NCI-H187 (cell line): ENCODE measurements around the gene PES1.
"Not testable (repeated sequence)": the region's sequence is repeated elsewhere in the genome, so short reads cannot be mapped to it uniquely, and the experiment has no call there.

Source experiments
- DNase-seq, 2 experiments: peaks; one replicate each; lab custom pipeline; 2025; lab: John Stamatoyannopoulos, UW

PES1 gene

GRCh38 chr22:30591588-30592359, at the start of gene PES1:
TSS of gene PES1 (minus strand) at chr22:30591910. CDS start at chr22:30591833, 77 bp downstream.
- peak; percentile 83 to 84 for DNase-seq

- no peak for DNase-seq
Observed at GRCh38 chr22:30640839-30641430, 49.2 kb upstream of the PES1 start.

GRCh38 chr22:30640361-30640760, 48.7 kb upstream of the PES1 start:
- DNase-seq = no peak

- DNase-seq = no peak
Observed at GRCh38 chr22:30637701-30638114, 46.0 kb upstream of the PES1 start.

- no peak for DNase-seq
Observed at GRCh38 chr22:30636226-30637077, 44.7 kb upstream of the PES1 start.

- peak; percentile 8 to 70 for DNase-seq
Observed at GRCh38 chr22:30635273-30636225, 43.8 kb upstream of the PES1 start, which contains the start of gene SLC35E4. TSS of gene SLC35E4 (plus strand) at chr22:30635781. CDS start at chr22:30636451, 670 bp downstream.

- peak; percentile 24 to 51 for DNase-seq
Observed at GRCh38 chr22:30634471-30635233, 42.9 kb upstream of the PES1 start.

GRCh38 chr22:30631469-30631868, 39.8 kb upstream of the PES1 start:
- not testable (repeated sequence) for DNase-seq

GRCh38 chr22:30628491-30628890, 36.8 kb upstream of the PES1 start:
- DNase-seq = no peak

GRCh38 chr22:30627471-30627870, 35.8 kb upstream of the PES1 start:
- no peak for DNase-seq

GRCh38 chr22:30626413-30626812, 34.7 kb upstream of the PES1 start:
- no peak for DNase-seq

GRCh38 chr22:30619909-30620308, 28.2 kb upstream of the PES1 start:
- not testable (repeated sequence) for DNase-seq

- DNase-seq = no peak
Observed at GRCh38 chr22:30617819-30618218, 26.1 kb upstream of the PES1 start.

- DNase-seq = no peak
Observed at GRCh38 chr22:30615543-30615954, 23.8 kb upstream of the PES1 start.

- DNase-seq = no peak
Observed at GRCh38 chr22:30614879-30615278, 23.2 kb upstream of the PES1 start.

- DNase-seq = no peak
Observed at GRCh38 chr22:30614268-30614667, 22.6 kb upstream of the PES1 start.

GRCh38 chr22:30612789-30613188, 21.1 kb upstream of the PES1 start:
- DNase-seq = no peak

GRCh38 chr22:30611197-30611596, 19.5 kb upstream of the PES1 start:
- DNase-seq = no peak

- DNase-seq = no peak
Observed at GRCh38 chr22:30610299-30610698, 18.6 kb upstream of the PES1 start.
